SW 1271 (cell line): ENCODE results near the gene CALML4.
"Not testable (repeated sequence)": the region's sequence is repeated elsewhere in the genome, so short reads cannot be mapped to it uniquely, and the experiment has no call there.

Experiments used
- DNase-seq, 2 experiments: peaks; one replicate each; lab custom pipeline; 2025; lab: John Stamatoyannopoulos, UW

The CALML4 gene

DNA sequence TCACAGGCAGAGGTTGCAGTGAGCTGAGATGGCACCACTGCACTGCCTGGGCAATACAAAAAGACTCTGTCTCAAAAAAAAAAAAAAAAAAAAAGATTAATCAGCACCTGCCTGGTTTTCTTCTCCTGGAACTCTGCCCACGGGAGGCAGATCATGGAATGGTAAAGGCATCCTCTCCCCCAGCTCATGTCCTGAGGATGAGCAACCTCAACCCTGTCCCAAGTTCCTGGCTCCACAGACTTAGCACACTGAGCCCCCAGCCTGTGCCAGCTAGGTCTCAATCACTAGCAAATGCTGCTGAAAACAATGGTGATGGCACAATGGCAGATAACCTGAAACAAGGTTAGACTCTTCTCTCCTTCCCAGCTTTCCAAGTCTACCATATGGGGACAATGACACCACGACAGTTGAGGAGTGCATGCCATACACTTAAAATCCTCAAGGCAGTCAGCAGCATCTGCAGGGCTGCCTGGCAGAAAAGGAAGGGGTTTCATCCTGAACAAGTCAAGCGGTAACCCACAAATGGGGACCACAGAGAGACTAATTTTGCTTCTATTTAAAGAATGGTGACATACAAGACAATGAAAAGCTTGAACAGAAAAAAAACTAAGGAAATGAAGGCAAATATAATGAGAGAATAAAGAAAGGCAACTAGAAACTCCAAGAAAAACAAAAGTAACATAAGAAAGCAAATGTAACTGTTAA lies 19.6 kb upstream of the CALML4 start:
- no peak for DNase-seq

DNA sequence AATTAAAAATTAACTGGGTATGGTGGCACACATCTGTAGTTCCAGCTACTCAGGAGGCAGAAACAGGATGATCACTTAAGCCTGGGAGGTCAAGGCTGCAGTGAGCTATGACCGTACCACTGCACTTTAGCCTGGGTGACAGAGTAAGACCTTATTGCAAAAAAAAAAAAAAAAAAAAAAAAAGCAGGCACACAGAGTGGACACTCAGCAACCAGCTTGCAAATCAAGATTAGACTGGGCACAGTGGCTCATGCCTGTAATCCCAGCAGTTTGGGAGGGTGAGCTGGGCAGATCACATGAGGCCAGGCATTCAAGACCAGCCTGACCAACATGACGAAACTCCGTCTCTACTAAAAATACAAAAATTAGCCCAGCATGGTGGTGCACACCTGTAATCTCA lies 19.0 kb upstream of the CALML4 start:
- DNase-seq: no peak

DNA sequence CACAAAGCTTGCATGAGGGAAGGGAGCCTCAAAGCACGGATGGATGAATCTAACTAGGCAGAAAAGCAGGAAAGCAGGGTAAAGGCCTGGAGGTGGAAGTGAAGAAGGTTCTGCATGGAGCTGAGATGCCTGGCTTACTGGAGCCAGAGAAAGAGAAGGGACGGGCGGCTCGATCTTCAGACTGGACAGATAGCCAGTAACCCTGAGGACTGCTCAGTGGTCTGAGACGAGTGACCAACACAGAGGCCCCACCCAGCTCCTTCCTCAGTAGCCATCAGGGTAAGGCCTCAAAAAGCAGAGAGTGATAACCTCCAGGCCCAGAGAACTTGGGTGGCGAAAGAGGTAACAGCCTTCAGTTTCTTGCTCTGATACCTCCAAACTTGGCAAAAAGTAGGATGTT lies 18.0 kb upstream of the CALML4 start:
- DNase-seq: no peak

DNA sequence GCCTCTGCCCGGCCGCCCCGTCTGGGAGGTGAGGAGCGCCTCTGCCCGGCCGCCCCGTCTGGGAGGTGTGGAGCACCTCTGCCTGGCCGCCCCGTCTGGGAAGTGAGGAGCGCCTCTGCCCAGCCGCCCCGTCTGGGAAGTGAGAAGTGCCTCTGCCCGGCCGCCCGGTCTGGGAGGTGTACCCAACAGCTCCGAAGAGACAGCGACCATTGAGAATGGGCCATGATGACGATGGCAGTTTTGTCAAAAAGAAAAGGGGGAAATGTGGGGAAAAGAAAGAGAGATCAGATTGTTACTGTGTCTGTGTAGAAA lies 17.3 kb upstream of the CALML4 start:
- not testable (repeated sequence) for DNase-seq

DNA sequence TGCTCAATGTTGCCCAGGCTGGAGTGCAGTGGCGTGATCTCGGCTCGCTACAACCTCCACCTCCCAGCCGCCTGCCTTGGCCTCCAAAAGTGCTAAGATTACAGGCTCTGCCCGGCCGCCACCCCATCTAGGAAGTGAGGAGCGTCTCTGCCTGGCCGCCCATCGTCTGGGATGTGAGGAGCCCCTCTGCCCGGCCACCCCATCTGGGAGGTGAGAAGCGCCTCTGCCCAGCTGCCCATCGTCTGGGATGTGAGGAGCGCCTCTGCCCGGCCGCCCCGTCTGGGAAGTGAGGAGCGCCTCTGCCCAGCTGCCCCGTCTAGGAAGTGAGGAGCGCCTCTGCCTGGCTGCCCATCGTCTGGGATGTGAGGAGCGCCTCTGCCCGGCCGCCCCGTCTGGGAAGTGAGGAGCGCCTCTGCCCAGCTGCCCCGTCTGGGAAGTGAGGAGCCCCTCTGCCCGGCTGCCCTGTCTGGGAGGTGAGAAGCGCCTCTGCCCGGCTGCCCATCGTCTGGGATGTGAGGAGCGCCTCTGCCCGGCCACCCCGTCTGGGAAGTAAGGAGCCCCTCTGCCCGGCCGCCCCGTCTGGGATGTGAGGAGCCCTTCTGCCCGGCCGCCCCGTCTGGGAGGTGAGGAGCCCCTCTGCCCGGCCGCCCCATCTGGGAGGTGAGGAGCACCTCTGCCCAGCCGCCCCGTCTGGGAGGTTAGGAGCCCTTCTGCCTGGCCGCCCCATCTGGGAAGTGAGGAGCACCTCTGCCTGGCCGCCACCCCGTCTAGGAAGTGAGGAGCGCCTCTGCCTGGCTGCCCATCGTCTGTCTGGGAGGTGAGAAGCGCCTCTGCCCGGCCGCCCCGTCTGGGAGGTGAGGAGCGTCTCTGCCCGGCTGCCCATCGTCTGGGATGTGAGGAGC lies 16.6 kb upstream of the CALML4 start:
- DNase-seq: not testable (repeated sequence)

DNA sequence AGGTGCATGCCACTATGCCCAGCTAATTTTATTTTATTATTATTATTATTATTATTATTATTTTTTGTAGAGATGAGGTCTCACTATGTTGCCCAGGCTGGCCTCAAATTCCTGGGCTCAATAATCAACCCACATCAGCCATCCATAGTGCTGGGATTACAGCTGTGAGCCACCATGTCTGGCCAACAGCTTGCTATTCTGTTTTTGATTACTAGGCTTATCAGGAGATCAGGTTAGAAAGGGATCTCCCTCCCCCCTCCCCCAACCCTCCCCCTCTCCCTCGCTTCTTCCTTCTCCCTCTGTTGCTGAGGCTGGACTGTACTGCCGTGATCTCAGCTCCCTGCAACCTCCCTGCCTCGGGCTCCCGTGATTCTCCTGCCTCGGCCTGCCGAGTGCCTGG lies 15.8 kb upstream of the CALML4 start:
- no peak for DNase-seq

DNA sequence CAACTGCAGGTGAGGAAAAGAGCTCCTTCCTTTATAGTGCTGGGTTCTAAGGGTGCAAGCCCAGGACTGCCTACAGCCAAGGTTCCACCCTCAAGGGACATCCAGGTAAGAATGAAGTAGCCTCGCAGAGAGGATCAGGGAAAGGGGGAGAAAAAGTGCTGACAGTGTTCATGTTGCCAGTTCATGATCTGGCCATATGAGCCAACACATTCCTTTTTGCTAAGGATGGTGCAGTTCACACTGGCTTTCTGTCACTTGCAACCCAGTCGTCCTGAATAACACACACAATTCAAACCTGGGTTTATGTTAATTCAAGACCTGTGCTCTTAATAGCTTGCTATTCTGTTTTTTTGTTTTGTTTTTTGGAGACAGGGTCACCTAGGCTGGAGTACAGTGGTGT lies 15.4 kb upstream of the CALML4 start:
- DNase-seq: no peak

DNA sequence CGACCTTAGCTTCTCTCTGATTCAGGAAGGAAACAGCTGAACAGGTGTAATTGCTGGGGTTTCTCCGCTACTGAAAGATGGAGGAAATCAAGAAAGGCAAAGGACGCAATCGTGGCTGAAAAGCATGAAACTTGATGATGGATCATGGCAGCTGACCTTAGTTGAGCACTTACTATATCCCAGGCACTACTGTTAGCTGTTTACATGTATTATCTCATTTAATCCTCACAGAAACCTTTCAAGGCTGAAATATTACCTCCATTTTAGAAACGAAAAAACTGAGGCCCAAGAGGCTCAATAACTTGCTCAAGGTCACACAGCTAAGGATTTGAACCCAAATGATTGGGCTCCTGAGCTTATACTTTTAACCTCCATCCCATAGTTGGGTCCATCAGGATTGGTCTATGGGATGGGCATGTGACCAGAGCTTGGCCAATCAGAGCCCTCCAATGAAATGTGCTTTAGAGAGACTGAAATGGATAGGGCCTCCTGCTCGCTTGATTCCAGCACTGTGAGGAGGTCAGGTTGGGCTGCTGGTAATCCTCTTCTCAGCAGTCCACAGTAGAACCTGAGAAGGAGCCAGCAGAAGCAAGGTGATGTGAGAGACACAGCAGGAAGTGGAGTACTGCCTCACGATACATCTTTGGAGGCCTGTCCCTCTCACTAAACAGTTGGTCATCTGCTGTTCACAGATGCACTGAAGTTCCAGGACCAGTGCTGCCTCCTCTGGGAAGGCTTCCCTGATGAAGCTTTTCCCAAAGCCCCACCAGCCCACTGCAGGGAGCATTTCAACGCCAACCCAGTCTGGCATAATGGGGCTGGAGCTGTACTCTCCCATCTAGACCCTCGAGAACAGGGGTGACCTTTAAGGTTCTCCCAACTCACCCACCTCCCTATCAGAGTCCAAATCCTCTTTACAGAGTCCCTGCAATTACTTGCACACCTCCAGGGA lies 14.0 kb upstream of the CALML4 start:
- no peak for DNase-seq

DNA sequence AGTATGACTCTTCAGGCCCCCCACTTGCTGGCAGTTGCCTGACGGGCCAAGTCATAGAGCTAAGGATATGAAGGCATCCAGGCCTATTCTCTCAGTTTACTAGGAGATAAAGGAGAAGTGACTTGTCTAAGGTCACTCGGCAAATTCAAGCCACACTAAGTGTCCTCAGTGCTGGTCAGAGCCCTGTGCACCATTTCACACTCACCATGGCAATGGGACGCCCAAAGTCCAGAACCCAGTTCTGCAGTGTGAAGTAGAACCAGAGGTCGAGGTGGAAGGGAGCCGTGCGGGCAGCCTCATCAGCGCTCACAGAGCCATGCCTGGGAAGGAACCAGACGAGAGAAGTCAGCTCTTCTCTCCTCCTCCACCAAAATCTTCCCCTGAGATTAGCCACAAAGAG lies 13.2 kb upstream of the CALML4 start:
- DNase-seq: no peak

DNA sequence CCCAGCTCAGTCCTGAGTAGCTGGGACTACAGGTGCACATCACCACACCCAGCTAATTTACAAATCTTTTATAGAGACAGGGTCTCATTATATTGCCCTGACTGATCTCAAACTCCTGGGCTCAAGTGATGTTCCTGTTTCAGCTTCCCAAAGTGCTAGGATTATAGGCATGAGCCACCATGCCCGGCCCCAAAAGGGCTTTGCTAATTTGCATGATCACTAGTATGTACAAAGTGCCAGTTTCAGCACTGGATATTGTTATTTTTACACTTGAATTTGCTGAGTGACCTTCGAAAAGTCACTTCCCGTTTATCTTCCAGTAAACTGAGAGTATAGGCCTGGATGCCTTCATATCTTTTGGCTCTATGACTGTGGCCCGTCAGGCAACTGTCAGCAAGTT lies 12.2 kb upstream of the CALML4 start:
- DNase-seq: no peak

DNA sequence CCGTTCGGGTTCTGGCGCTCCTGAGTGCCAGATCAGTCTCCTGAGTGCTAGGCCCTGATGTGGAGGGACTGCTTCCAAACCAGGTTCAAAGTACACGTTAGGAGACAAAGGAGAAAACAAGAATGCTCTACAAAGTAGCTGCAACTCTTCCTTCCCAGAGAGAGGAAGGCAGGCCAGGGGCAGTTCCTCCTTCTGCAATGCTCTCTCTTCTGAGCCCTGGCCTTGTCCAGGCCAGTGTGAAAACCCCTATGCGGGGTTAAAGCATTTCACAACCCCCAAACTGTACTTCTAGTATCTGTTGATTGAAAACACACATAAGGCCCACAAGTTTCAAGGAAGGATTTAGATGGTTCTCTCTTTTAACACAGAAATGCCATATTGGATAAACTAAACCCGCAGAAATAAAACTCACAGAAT lies 9.7 kb upstream of the CALML4 start:
- no peak for DNase-seq

DNA sequence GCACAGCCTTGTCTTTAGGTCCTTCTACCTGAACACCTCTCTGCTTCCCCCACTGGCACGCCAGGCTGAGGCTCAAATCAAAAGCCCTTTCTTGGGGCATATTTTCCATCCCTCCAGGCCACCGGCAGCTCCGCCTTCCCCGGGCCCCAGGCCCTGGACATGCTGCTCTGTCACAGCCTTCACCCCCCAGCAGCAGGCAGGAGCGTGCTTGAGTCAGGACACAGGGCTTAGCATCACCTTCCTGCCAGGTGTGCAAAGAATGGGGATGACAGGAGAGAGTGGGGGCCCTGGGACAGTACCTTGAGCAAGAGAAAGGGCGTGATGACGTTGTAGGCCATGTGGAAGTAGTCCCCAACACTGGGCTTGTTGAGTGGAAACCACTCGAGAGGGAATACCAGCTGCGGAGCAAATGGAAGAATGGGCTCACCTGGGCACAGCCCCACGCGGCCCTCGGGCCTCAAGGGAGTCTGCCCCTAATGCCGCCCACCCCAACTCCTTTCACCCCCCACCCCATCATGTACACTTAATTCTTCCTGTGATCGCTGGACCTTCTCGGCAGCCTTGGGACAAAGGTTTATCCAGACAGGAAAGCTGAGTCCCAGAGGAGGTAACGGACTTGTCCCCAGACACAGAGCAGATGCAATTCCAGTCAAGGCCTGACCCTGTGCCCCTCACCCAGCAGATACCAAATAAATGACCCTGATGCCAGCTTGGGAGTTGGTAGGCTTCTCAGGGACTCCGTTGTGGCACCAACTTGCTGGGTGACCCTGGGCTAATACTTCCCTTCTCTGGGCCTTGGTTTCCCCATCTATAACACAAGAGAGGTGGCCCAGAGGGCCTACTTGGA lies 9.1 kb upstream of the CALML4 start:
- DNase-seq: no peak

DNA sequence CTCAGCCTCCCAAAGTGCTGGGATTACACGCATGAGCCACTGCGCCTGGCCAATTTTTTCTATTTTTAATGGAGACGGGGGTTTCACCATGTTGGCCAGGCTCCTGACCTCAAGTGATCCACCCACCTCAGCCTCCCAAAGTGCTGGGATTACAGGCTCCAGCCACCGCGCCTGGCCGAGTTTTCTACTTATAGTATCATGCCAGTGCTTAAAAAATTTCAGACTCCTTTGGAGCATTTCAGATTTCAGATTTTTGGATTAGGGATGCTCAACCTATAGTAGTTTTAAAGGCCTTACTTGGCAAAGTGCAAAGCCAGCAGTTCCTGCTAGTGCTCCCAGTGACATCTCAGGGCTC lies 8.3 kb upstream of the CALML4 start:
- DNase-seq: not testable (repeated sequence)

DNA sequence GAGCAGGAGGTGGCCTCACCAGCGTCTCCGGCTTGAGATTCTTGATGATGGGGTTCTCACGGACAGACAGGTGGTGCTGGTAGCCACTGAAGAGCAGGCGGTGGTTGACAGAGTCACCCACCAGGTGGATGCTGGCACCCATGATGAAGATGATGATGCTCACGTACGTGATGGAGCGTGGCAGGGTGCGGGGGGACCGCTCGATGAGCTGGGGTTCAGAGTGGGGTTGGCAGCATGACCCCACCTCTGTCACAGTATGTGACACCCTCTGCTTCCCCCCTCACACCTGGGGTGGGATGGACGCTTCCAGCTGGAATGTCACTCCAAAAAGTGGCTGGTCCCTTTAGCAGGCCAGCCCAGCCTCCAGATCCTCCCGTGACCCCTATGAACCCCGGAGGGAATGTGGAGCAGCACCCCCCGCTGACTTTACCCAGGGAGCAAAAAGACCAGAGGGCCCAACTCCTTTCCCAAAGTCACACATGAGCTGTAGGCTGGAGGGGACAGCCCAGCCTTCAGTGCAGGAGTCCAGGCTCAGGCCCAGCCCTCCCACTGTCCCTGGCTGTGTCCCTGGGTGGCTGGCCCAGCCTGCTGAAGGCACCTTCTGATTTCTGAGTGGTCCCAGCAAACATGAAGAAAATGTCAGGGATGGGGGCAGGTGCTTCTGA lies 6.7 kb upstream of the CALML4 start:
- no peak for DNase-seq

DNA sequence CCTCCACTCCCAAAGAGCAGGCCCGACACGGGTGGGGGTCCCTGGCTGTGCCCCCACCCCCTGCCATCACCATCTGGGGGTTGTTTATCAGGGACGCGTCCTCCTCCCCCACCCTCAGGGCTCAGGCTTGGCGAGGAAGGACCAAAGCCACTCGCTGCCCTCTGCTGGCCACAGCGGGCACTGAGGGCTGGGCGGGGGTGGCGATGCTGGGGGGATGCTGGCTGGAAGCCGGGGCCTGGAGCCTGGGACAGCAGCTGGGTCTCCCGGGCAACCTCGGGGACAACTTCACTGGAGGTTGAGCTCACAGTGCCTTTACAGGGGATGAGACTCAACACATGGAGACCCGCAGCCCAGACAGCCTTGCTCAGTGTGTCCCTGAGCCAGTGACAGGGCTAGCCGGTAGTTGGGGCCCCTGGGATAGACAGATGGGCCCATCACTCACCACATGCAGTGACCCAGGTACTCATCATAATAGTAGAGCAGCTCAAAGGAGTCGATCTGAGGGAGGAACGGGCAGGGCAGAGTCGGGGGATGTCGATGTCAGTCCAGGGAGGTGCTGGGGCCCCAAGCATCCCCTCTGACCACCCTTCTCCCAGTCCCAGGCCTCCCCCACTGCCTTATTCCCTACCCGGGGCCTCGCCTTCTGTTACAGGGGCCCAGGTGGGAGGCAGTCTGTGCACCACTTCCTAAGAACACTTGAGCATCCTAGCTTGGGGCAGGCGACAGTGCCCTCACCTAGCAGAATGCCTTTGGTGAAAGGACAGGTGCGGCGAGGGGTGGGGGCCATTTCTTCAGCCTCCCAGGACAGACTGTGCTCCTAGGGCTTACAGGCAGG lies 5.9 kb upstream of the CALML4 start:
- DNase-seq: peak in 1 of 2 experiments; percentile 28

DNA sequence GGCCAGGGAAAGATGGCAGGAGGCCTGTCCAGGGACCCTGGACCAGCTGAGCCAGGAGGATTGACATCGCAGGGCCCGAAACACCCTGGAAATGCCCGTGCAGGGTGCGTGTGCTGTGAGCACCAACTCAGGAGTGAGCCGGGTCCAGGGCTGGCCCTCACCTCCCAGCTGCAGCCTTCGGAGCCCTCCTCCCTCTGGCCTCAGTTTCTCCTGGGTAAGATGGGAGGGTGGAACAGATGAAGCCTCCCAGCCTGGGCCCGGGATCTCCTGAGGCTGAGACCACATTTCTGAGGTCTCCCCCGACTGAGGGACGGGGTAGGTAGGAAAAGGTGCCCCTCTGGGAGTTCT lies 5.3 kb upstream of the CALML4 start:
- no peak for DNase-seq

DNA sequence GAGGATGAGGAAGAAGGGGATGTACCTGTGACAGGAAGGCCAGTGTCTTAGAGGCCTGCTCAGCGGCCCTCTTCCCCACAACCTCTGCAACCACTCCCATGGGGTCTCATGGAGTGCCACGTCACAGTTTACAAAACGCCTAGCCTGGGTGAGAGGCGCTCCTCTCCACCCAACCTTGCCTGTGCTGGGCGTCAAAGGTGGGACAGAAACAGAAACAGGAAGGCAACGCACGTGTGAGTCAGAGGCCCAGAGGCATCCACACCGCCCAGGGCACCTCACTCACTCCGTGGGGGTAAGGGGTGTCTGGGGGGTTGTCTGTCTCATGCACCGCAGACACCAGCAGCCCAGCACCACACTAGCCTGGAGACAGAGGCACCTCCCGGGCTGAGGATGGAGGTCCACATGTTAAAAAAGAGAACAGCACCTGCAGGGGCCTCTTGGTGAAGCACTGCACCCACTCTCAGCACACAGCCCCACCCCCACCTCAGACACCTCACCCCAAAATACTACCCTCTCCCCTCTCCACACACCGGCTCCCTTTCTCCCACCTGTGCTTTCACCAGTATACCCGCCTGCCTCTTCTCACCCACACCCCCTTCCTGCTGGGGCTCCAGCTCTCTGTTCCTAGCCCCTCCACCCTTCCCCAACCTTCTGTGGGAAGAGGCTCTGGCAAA lies 4.7 kb upstream of the CALML4 start:
- no peak for DNase-seq

DNA sequence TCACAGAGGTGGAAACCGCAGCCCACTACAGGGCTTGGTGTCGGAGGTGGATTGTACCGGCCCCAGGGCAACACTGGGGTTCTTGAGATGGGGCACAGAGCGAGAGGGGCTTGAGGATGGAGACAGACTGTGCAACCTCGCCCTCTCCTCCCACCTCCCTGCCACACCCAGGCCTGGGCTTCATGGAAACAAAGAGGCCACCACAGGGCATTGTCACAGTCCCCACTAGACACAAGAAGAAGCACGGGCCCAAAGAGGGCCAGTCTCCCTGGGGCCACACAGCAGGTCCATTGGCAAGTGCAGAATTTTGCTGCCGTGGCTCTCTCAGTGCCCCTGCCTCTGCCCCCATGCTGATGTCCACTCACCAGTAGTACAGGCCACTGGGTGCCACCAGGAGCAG lies 4.1 kb upstream of the CALML4 start:
- DNase-seq: no peak

DNA sequence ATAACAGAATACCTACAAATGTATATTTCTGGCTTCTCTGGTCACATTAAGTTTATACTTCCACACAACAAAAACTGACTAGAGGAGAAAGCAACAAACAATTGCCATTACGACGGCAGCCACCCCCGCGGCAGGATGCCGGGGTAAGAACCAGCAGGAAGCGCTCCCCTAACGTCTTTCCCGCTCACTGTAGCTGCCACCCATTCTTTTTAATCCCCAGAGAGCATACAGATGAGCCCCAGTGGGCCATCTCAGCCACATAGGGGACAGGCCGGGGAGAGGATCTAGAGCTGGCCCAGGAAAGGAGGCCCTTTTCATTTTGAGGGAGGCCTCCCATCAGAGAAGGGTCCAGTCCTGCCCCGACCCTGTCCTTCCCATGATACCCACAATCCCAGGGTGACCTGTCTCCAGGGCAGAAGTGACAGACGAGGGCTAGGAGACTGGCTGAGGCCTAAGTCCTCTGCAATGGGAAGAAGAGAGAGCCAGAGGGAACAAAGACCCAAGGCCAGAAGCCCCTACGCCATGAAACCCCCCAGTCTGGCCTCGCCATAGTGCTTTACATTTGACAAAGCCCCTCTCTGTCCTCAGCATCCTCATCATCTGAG lies 3.6 kb upstream of the CALML4 start:
- DNase-seq: no peak
